ENCODE measurements around the gene MAT1A. TPM values are rescaled to one million over a fixed set of nuclear protein-coding genes. Genes with fewer than 3 reads are reported as not detected.

Gene MAT1A
- total RNA-seq, 4 donors from 2014 or later = not detected

DNA sequence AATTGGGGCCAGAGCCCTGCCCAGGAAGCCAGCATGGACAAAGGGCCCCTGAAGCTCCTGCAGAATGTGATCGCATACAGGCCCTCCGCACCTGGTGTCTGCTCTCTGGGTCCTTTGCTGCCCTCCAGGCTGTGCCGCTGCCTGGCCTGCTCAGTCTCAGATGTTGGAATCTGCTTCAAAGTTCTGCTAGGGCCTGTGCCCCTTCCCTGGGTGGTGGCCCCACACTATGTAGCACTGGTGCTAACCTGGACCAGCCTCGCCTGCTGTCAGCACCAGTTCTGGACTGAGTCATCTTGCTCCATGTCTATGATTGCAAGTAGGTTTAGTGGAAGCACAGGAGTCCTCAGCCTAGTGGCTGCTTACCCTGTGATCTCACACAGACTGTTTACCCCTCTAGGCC, 6.3 kb downstream of the MAT1A start:
- DNase-seq (ENCODE audit: low spot score) = no peak
- ATAC-seq (ENCODE audit: low FRiP score) = no peak
- TF ChIP-seq, protein P1, sequence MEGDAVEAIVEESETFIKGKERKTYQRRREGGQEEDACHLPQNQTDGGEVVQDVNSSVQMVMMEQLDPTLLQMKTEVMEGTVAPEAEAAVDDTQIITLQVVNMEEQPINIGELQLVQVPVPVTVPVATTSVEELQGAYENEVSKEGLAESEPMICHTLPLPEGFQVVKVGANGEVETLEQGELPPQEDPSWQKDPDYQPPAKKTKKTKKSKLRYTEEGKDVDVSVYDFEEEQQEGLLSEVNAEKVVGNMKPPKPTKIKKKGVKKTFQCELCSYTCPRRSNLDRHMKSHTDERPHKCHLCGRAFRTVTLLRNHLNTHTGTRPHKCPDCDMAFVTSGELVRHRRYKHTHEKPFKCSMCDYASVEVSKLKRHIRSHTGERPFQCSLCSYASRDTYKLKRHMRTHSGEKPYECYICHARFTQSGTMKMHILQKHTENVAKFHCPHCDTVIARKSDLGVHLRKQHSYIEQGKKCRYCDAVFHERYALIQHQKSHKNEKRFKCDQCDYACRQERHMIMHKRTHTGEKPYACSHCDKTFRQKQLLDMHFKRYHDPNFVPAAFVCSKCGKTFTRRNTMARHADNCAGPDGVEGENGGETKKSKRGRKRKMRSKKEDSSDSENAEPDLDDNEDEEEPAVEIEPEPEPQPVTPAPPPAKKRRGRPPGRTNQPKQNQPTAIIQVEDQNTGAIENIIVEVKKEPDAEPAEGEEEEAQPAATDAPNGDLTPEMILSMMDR (IDR thresholded peaks at IDR 0.05) = no peak

DNA sequence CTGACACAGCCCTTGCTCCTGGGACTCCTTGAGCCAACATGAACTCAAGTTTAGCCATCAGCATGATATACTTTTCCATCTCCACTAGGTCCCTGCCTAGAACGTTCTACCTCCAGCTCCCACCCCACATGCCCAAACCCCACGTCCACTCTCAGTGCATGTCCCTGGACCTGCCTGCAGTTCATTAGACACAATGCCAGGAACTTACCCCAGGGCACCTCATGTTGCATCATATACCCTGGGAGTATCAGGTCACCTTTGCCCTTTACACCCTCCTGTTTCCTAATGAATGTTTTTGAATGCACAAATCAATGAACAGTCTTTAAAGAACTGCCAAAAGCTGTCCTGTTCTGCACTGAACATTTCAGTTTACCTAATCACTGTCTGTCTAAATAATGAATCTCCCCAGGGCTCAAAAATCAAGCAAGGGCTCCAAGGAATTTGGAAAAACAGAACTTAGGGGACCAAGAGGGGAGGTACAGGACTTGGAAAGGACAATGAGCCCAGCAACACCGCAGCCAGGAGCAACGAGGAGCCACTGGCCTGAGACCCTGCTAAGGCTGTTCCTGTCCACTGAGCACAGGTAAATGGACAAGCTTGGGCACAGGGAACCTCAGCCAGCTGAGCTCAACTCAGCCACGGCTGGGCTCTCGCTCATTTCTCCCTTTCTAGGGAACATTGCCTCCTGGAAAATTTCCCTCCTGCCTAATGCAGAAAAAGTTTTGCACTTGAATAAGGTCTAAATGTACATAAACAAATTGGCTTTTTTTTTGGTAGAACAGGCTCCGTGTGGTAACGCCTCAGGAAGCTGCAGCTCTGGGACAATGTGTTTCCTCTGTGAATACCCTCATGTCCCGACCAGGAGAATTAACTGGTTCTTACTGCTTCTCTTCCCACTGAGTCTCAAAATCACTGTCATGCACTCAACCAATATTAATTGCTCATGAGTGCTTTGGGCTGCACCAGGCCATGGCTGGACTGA, 7.4 kb downstream of the MAT1A start:
- TF ChIP-seq, protein P1 (IDR thresholded peaks at IDR 0.05) = no peak
- ATAC-seq (ENCODE audit: low FRiP score) (peak; percentile 30), DNase-seq (ENCODE audit: low spot score) (no peak)

DNA sequence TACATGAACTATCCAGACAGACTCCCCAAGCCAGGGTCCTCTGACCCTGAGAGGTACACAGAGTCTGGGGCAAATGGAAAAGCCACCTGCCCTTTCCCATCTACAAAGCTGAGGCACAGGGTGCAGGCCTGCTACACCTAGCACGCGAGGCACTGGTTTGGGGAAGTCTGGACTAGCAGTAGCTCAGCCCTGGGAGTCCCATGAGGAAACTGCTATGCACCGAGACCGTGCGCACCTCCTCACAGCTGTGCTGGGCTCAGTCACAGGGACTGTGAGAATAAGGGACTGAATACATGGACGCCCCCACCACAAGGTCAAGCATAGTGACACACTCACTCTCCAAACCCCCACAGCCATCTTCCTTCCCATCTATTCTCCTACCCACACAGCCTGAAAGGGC, 8.2 kb downstream of the MAT1A start:
- peak; percentile 9 for ATAC-seq (ENCODE audit: low FRiP score)
- no peak for DNase-seq (ENCODE audit: low spot score)
- TF ChIP-seq, protein P1 (IDR thresholded peaks at IDR 0.05) = no peak

DNA sequence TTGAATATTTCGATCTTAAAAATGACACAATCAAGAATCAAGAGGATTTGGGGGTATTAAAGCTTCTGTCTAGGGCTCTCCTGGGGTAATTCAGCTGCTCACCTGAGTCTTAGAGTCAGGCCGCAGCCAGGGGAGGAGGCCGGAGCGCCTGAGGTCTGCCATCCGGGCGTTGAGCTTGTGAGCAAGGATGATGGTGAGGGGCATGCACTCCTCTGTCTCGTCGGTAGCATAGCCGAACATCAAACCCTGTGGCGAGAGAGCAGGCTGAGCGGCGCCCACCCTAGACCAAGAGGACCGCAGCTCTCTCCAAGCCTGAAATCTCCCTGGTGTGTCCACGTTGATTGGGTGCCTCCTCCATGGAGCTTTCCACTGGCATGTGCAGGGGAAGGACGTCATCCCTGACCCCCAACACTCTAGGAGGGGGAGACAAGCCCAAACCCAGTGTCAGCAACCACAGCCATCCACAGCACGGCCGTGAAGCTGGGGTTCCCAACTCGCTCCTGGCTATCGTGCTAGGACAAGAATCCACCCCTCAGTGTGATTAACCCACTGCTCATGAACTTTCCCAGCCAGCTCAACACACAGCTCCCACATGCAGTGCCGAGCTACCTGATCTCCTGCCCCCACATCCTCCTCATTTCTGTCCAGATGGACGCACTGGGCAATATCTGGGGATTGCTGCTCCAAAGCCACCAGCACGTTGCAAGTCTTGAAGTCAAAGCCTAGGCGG, 9.2 kb downstream of the MAT1A start:
- TF ChIP-seq, protein P1 (IDR thresholded peaks at IDR 0.05) = no peak
- ATAC-seq (ENCODE audit: low FRiP score) = no peak
- no peak for DNase-seq (ENCODE audit: low spot score)

DNA sequence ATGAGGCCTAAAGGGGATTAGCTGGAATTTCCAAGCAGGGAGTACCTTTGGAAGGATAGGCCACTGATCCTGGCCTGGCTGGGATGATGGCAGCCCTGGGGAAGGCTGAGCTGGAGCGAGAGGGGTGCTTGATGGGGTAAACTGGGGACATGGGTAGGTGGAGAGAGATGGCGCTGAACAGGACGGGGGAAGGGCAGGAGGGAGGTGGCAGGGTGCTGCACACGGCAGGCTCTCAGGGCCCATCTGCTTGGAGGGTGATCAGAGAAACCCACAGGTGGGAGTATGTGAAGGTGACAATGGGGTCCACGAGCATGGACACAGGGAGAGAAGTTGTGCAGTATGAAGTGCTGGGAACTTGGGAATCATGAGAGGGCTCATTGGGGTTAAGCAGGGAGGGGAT, 10.3 kb downstream of the MAT1A start:
- DNase-seq (ENCODE audit: low spot score) (no peak), ATAC-seq (ENCODE audit: low FRiP score) (no peak)
- TF ChIP-seq, protein P1 (IDR thresholded peaks at IDR 0.05) = no peak

DNA sequence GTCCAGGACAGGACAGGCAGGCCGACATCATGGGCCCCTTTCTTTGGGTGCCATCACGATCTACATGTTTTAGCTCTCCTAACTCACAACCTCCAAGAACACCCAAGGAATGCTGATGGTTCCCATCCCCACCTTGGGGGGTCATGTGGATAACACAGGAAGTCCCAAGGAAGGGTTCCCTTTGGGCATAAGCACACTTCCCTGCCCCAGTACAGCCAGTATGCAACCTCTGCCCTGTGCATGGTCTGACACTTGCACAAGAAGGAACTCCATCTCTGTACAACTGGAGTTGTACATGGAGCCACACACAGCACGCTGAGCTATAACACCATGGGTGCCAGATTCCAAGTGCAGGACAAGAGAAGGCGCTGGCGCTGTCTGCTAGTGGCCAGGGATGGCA, 11.0 kb downstream of the MAT1A start:
- no peak for ATAC-seq (ENCODE audit: low FRiP score)
- TF ChIP-seq, protein P1 (IDR thresholded peaks at IDR 0.05) = no peak
- DNase-seq (ENCODE audit: low spot score) = no peak
